Loucy (cell line): Measurements from ENCODE around the gene TTLL5.

Experiments used
- EZH2phosphoT487 ChIP-seq: fragments of 200-600 bp; IDR thresholded peaks from 2 replicates; pipeline ENCODE4 v1.6.1; 2018; ENCODE audit warnings: antibody characterized with exemption, mild to moderate bottlenecking, moderate library complexity, borderline replicate concordance
- TF ChIP-seq, protein P1 (sequence below): fragments of 200-600 bp; sonication (generic); conservative IDR thresholded peaks from 2 replicates; pipeline ENCODE4 v1.5.1; 2014; ENCODE audit warnings: mild to moderate bottlenecking, antibody characterized with exemption, low read length

DNA sequence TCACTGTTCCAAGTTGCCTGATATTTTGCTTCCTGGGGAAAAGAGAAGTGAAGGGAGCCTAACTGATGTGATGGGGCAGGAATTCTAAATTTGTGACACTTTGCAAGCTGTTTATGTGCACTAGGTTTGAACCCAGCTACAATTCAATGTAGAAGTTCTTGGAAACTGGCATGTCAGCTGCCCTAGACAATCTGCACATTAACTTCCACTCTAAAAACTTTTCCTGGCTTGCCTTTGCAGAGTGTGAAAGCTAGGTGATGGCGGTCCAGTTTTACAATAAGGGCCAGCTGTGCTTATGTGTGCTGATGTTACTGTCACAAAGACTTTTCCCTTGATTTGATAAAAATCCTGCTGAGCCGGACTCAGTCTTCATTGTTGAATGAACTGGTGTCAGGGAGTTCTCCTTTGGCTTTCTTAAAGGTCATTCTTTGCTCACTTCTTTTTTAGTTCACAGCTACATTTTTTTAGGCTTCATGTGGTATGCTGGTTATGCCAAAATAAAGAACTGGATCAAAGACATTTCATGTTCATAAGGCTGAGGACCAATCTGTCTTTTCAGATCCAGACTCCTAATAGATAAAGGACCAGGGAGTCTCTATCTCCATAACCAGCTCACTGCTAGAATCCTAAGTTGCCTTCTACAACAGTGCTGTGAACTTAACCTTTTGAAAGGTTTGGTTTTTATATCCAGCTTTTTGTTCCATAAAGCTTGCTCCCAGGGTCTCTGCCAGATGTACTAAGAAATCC, 187.3 kb downstream of the TTLL5 start:
- TF ChIP-seq, protein P1, sequence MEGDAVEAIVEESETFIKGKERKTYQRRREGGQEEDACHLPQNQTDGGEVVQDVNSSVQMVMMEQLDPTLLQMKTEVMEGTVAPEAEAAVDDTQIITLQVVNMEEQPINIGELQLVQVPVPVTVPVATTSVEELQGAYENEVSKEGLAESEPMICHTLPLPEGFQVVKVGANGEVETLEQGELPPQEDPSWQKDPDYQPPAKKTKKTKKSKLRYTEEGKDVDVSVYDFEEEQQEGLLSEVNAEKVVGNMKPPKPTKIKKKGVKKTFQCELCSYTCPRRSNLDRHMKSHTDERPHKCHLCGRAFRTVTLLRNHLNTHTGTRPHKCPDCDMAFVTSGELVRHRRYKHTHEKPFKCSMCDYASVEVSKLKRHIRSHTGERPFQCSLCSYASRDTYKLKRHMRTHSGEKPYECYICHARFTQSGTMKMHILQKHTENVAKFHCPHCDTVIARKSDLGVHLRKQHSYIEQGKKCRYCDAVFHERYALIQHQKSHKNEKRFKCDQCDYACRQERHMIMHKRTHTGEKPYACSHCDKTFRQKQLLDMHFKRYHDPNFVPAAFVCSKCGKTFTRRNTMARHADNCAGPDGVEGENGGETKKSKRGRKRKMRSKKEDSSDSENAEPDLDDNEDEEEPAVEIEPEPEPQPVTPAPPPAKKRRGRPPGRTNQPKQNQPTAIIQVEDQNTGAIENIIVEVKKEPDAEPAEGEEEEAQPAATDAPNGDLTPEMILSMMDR = no peak
- no peak for TF ChIP-seq EZH2phosphoT487
